SK-N-SH treated with all-trans-retinoic acid at 6 μM for 48 hours (cell line): ENCODE data around the gene ADRA2C.

ENCODE experiments used
- ATAC-seq: fragments of 200-7000 bp; cut with Tn5 transposase; 3 replicates; pipeline ENCODE4 v1.9.1; 2020; ENCODE audit warnings: mild to moderate bottlenecking, moderate library complexity
- ARNTL ChIP-seq: fragments of 450-650 bp; formaldehyde crosslinking; IDR thresholded peaks from 2 replicates; pipeline ENCODE4 v1.5.0; 2020; ENCODE audit warnings: low read depth, mild to moderate bottlenecking, moderate library complexity, borderline replicate concordance
- BACH2 ChIP-seq: fragments of 250-450 bp; sonication (Bioruptor Pico); IDR thresholded peaks from 2 replicates; pipeline ENCODE4 v1.9.0; 2021; ENCODE audit warnings: mild to moderate bottlenecking, borderline replicate concordance
- ESRRG ChIP-seq: fragments of 250-450 bp; sonication (Bioruptor Pico); IDR thresholded peaks from 2 replicates; pipeline ENCODE4 v1.6.1; 2021; ENCODE audit warnings: mild to moderate bottlenecking
- GLIS3 ChIP-seq: fragments of 250-450 bp; sonication (Bioruptor Pico); IDR thresholded peaks from 2 replicates; pipeline ENCODE4 v1.5.0; 2020; ENCODE audit warnings: mild to moderate bottlenecking, moderate library complexity
- ISL1 ChIP-seq: fragments of 250-450 bp; sonication (Bioruptor Pico); IDR thresholded peaks from 2 replicates; pipeline ENCODE4 v2.1.2; 2022; ENCODE audit warnings: mild to moderate bottlenecking, moderate library complexity
- PATZ1 ChIP-seq: fragments of 250-450 bp; sonication (Bioruptor Pico); IDR thresholded peaks from 2 replicates; pipeline ENCODE4 v1.8.0; 2020; ENCODE audit warnings: mild to moderate bottlenecking, moderate library complexity, borderline replicate concordance
- RARB ChIP-seq: fragments of 250-450 bp; sonication (Bioruptor Pico); IDR thresholded peaks from 2 replicates; pipeline ENCODE4 v1.8.0; 2021; ENCODE audit warnings: mild to moderate bottlenecking, moderate library complexity
- TCF4 ChIP-seq: fragments of 250-450 bp; sonication (Bioruptor Pico); IDR thresholded peaks from 2 replicates; pipeline ENCODE4 v1.8.0; 2021; ENCODE audit warnings: mild to moderate bottlenecking, moderate library complexity, borderline replicate concordance
- TOX ChIP-seq: fragments of 250-450 bp; sonication (Bioruptor Pico); IDR thresholded peaks from 2 replicates; pipeline ENCODE4 v1.8.0; 2021; ENCODE audit warnings: mild to moderate bottlenecking, moderate library complexity, borderline replicate concordance
- TSHZ2 ChIP-seq: fragments of 250-450 bp; sonication (Bioruptor Pico); IDR thresholded peaks from 2 replicates; pipeline ENCODE4 v1.5.0; 2020; ENCODE audit warnings: mild to moderate bottlenecking, moderate library complexity
- ZC3H10 ChIP-seq: fragments of 250-450 bp; sonication (Bioruptor Pico); IDR thresholded peaks from 2 replicates; pipeline ENCODE4 v1.5.1; 2021; ENCODE audit warnings: mild to moderate bottlenecking, moderate library complexity
- ZFP3 ChIP-seq: fragments of 250-450 bp; sonication (Bioruptor Pico); IDR thresholded peaks from 2 replicates; pipeline ENCODE4 v1.5.0; 2020; ENCODE audit warnings: mild to moderate bottlenecking, moderate library complexity
- ZNF70 ChIP-seq: fragments of 450-650 bp; formaldehyde crosslinking; IDR thresholded peaks from 2 replicates; pipeline ENCODE4 v1.5.0; 2020; ENCODE audit warnings: mild to moderate bottlenecking, moderate library complexity
- ZNF8 ChIP-seq: fragments of 450-650 bp; formaldehyde crosslinking; IDR thresholded peaks from 2 replicates; pipeline ENCODE4 v1.5.0; 2020; ENCODE audit warnings: mild to moderate bottlenecking, moderate library complexity
- TF ChIP-seq, protein P1 (sequence below): fragments of 250-450 bp; sonication (Bioruptor Pico); IDR thresholded peaks from 2 replicates; pipeline ENCODE4 v1.5.1; 2020; ENCODE audit warnings: low read depth, mild to moderate bottlenecking, moderate library complexity
- TF ChIP-seq, protein P2 (sequence below): fragments of 250-450 bp; sonication (Bioruptor Pico); IDR thresholded peaks from 2 replicates; pipeline ENCODE4 v1.5.1; 2021; ENCODE audit warnings: mild to moderate bottlenecking, moderate library complexity
- TF ChIP-seq, protein P3 (sequence below): fragments of 250-450 bp; sonication (Bioruptor Pico); IDR thresholded peaks from 2 replicates; pipeline ENCODE4 v1.8.0; 2021; ENCODE audit warnings: low read depth, mild to moderate bottlenecking, moderate library complexity, borderline replicate concordance

The ADRA2C gene

GRCh38 chr4:3792813-3793212, 26.6 kb downstream of the ADRA2C start:
- no peak for TF ChIP-seq RARB (CRISPR knock-in tag)
- TF ChIP-seq GLIS3: no peak
- TF ChIP-seq, protein P1, sequence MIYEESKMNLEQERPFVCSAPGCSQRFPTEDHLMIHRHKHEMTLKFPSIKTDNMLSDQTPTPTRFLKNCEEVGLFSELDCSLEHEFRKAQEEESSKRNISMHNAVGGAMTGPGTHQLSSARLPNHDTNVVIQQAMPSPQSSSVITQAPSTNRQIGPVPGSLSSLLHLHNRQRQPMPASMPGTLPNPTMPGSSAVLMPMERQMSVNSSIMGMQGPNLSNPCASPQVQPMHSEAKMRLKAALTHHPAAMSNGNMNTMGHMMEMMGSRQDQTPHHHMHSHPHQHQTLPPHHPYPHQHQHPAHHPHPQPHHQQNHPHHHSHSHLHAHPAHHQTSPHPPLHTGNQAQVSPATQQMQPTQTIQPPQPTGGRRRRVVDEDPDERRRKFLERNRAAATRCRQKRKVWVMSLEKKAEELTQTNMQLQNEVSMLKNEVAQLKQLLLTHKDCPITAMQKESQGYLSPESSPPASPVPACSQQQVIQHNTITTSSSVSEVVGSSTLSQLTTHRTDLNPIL (CRISPR knock-in tag): no peak
- no peak for TF ChIP-seq ZNF8 (CRISPR knock-in tag)
- no peak for TF ChIP-seq ZC3H10 (CRISPR knock-in tag)
- ATAC-seq: no peak

GRCh38 chr4:3793545-3793944, 27.4 kb downstream of the ADRA2C start:
- ATAC-seq: no peak
- TF ChIP-seq, protein P2, sequence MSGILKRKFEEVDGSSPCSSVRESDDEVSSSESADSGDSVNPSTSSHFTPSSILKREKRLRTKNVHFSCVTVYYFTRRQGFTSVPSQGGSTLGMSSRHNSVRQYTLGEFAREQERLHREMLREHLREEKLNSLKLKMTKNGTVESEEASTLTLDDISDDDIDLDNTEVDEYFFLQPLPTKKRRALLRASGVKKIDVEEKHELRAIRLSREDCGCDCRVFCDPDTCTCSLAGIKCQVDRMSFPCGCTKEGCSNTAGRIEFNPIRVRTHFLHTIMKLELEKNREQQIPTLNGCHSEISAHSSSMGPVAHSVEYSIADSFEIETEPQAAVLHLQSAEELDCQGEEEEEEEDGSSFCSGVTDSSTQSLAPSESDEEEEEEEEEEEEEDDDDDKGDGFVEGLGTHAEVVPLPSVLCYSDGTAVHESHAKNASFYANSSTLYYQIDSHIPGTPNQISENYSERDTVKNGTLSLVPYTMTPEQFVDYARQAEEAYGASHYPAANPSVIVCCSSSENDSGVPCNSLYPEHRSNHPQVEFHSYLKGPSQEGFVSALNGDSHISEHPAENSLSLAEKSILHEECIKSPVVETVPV (CRISPR knock-in tag): no peak
- TF ChIP-seq, protein P3, sequence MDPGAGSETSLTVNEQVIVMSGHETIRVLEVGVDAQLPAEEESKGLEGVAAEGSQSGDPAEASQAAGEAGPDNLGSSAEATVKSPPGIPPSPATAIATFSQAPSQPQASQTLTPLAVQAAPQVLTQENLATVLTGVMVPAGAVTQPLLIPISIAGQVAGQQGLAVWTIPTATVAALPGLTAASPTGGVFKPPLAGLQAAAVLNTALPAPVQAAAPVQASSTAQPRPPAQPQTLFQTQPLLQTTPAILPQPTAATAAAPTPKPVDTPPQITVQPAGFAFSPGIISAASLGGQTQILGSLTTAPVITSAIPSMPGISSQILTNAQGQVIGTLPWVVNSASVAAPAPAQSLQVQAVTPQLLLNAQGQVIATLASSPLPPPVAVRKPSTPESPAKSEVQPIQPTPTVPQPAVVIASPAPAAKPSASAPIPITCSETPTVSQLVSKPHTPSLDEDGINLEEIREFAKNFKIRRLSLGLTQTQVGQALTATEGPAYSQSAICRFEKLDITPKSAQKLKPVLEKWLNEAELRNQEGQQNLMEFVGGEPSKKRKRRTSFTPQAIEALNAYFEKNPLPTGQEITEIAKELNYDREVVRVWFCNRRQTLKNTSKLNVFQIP: no peak
- TF ChIP-seq PATZ1 (CRISPR knock-in tag) (no peak), ZFP3 (no peak), ARNTL (CRISPR knock-in tag) (no peak), ZNF70 (no peak), TOX (CRISPR knock-in tag) (no peak), ISL1 (CRISPR knock-in tag) (no peak), TCF4 (no peak)

DNA sequence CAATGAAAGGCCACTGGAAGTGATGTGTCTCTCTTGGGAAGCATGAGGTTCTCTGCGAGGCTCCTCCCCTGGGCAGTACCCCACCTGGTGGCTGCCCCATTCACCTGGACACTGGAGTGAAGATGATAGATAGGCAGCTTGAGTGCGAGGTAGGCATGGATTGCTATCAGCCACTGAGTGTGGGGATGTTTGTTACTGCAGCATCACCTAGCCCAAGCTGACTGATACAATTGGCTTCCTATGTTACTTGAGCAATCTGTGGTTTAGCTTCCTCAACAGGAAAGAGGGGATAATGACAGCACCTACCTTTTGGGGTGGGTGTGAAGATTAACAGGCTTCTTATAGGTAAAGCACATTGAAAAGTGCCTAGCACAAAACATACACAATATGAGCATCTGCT, 30.8 kb downstream of the ADRA2C start:
- TF ChIP-seq RARB (CRISPR knock-in tag) (no peak), ISL1 (CRISPR knock-in tag) (no peak), ZNF8 (CRISPR knock-in tag) (no peak), PATZ1 (CRISPR knock-in tag) (no peak), GLIS3 (no peak)
- TF ChIP-seq, protein P1 (CRISPR knock-in tag): no peak
- no peak for ATAC-seq

DNA sequence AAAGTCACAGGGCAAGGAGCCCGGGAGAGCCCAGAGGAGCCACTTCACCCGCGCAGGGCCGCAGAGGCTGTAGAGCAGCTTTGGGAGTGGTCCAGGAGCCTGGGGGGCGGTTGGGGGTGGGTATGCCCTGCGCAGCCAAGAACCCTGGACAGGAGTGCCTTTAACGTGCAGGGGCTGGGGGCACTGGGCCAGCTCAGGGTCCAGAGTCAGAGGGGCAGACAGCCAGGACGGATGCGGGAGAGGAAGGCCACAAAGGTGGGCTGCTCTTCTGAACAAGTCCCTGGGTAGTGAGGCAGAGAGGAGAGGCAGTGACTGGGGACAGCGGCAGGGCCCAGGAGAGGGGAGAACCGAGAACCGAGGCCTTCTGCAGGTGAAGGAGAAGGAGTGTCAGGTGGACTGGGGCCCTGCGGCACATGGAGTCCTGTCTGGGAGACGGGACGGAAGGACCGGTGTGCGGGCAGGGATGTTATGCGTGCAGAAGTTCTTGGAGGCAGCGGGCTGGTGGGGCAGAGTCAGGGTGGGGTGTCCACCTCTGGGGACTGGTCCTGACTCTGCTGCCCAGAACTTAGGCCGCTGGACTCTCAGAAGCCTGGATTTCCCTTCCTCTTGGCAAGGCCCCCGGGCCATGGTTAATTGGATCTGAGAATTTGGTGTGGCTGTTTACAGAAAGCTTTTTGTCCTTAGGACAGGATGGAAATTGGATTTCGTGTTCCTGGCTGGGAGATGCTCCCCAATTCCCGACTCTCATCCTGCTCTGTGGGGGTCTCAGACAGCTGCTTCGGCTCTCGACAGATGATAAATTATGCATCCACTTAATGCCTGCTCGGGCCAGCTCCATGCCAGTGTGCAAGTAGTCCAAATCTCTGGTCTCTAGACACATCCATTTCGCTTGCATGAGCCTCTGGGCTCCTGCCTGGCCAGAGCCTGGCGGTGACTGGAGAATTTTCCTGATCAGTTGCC, 31.9 kb downstream of the ADRA2C start:
- no peak for ATAC-seq
- TF ChIP-seq ISL1 (CRISPR knock-in tag) (no peak), ZNF8 (CRISPR knock-in tag) (no peak), ESRRG (CRISPR knock-in tag) (no peak), BACH2 (CRISPR knock-in tag) (no peak), TSHZ2 (no peak)
